Measurements from ENCODE around the gene RASAL1. TPM values are rescaled to one million over a fixed set of nuclear protein-coding genes. Genes with fewer than 3 reads are reported as not detected.

The RASAL1 gene
- total RNA-seq, 1 donor from 2014 or later, result 0.41 TPM

- ATAC-seq (no peak), DNase-seq (peak; percentile 20)
- Histone ChIP-seq H3K4me1 (peaks cover 7% of the 10 kb centered on the region), H3K36me3 (no peaks in the 10 kb centered on the region), H3K9me3 (no peaks in the 10 kb centered on the region), H3K27me3 (ENCODE audit: low read depth) (peaks cover 36% of the 10 kb centered on the region), H3K4me3 (no peak overlapping the region), H3K27ac (no peak overlapping the region)
- intact Hi-C loops (cut with DNase I), result no loop called here
- TF ChIP-seq, protein P1, sequence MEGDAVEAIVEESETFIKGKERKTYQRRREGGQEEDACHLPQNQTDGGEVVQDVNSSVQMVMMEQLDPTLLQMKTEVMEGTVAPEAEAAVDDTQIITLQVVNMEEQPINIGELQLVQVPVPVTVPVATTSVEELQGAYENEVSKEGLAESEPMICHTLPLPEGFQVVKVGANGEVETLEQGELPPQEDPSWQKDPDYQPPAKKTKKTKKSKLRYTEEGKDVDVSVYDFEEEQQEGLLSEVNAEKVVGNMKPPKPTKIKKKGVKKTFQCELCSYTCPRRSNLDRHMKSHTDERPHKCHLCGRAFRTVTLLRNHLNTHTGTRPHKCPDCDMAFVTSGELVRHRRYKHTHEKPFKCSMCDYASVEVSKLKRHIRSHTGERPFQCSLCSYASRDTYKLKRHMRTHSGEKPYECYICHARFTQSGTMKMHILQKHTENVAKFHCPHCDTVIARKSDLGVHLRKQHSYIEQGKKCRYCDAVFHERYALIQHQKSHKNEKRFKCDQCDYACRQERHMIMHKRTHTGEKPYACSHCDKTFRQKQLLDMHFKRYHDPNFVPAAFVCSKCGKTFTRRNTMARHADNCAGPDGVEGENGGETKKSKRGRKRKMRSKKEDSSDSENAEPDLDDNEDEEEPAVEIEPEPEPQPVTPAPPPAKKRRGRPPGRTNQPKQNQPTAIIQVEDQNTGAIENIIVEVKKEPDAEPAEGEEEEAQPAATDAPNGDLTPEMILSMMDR (IDR thresholded peaks at IDR 0.05), result no peak
Measured at GRCh38 chr12:113133036-113133435, 2.5 kb downstream of the RASAL1 start.

DNA sequence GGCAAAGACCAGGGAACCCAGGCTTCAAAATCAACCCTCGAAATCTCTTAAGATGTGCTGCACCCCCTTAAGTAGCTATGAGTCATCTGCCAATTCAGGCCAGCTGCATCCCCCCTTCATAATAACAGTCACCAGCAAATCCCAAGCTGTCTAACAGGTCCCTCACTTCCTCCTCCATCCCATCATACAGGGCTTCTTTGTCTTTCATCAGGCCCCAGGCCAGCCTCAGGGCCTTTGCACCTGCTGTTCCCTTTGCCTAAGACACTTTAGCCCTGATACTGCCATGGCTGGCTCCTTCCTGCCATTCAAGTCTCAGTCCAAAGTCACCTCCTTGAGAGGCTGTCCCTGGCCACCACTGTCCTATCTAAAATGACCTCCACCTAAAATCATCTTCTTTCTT, 4.0 kb downstream of the RASAL1 start:
- no peak overlapping the region for H3K27ac ChIP-seq
- H3K27me3 ChIP-seq (ENCODE audit: low read depth), result peaks cover 35% of the 10 kb centered on the region

DNA sequence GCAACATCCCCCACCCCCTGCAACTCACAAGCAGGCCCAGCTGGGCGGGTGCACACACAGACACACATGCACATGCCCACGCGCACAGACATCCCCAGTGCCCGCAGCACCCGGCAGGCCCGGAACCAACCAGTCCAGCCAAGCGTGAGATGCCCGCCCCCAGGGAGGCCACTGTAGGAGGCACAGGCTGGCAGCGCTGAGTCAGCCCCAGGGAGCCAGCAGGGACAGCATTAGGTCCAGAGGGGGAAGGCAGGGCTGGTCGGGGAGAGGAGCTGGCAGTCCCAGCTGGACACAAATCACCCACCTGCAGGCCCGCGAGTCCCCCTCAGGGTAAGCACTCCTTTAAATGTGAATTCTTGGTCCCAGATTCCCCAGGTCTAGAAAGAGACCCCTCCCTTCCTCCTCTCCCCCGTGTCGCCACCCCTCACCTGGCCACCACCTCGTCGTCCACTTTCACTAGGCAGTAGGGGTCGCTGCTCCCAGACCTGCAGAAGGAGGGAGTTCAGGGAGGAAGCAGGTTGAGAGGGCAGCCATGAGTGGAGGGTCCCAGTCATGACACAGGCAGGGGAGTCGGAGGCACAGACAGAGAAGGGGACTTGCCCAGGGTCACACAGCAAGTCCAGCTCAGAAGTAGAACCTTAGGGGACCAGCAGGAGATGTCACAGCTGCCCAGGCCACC, 5.0 kb downstream of the RASAL1 start:
- TF ChIP-seq, protein P1 (IDR thresholded peaks at IDR 0.05), result peak; percentile 8
- ATAC-seq, result peak in 1 of 2 donors; percentile 8

More for the DNA sequence above, 4.0 kb downstream of the RASAL1 start:
- Histone ChIP-seq H3K4me1 (peaks cover 3% of the 10 kb centered on the region), H3K4me3 (no peak overlapping the region), H3K36me3 (no peaks in the 10 kb centered on the region), H3K9me3 (no peaks in the 10 kb centered on the region)
- peak; percentile 8 for DNase-seq
- ATAC-seq, result no peak
- intact Hi-C loops (cut with DNase I), result no loop called here
- TF ChIP-seq, protein P1 (IDR thresholded peaks at IDR 0.05), result no peak

GRCh38 chr12:113129664-113130456, 5.7 kb downstream of the RASAL1 start:
- no peak overlapping the region for H3K4me3 ChIP-seq
- TF ChIP-seq, protein P1 (IDR thresholded peaks at IDR 0.05), result no peak
- peaks cover 19% of the 10 kb centered on the region for H3K27me3 ChIP-seq (ENCODE audit: low read depth)
- ATAC-seq (peak in 1 of 2 donors; percentile 16), DNase-seq (peak; percentile 17)
- H3K9me3 ChIP-seq, result no peaks in the 10 kb centered on the region
- H3K4me1 ChIP-seq, result no peaks in the 10 kb centered on the region
- no peaks in the 10 kb centered on the region for H3K36me3 ChIP-seq
- intact Hi-C loops (cut with DNase I), result no loop called here
- H3K27ac ChIP-seq, result no peak overlapping the region

More for the DNA sequence above, 5.0 kb downstream of the RASAL1 start:
- Histone ChIP-seq H3K4me3 (no peak overlapping the region), H3K27ac (no peak overlapping the region), H3K4me1 (no peaks in the 10 kb centered on the region), H3K27me3 (ENCODE audit: low read depth) (peaks cover 25% of the 10 kb centered on the region), H3K36me3 (no peaks in the 10 kb centered on the region), H3K9me3 (no peaks in the 10 kb centered on the region)
- intact Hi-C loops (cut with DNase I), result no loop called here
- peak; percentile 43 for DNase-seq

DNA sequence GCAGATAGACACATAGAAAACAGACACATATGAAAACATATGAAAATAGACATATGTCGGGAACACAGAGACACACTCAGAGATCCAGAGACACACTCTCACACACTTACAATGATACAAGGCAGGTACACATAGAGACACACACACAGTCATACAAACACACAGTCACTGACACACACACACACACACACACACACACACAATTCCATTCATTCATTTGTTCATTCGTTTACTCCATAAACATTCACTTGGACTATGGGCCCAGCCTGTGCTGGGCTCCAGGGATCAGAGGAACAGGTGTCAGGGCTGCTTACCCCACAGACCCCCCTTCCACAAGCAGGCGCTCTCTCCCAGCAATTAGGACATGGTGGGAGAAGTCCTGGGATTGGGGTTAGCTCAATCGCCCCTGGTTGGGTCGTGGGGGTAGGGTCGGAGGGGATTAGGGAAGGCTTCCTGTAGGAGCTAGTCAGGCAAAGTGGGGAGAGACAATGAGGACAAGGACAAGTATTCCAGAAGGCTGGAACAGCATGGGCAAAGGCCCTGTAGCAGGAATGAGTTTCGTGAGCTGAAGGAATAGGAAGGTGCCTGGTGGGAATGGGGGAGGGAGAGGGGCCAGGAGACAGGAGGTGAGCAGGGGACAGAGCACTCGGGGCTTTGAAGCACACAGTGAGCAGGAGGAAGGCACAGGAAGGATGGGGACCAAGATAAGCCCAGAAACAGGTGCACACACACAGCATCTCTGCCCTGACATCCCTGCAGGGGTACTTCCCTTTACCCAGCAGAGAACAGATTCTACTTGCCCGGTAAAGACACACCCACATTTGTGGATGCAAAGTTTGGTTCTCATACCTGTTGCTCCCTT, 6.5 kb downstream of the RASAL1 start:
- H3K4me3 ChIP-seq, result no peak overlapping the region
- no peaks in the 10 kb centered on the region for H3K36me3 ChIP-seq
- TF ChIP-seq, protein P1 (IDR thresholded peaks at IDR 0.05), result no peak
- DNase-seq (peak; percentile 15), ATAC-seq (no peak)
- H3K4me1 ChIP-seq, result no peaks in the 10 kb centered on the region
- no peak overlapping the region for H3K27ac ChIP-seq
- H3K27me3 ChIP-seq (ENCODE audit: low read depth), result peaks cover 14% of the 10 kb centered on the region
- intact Hi-C loops (cut with DNase I), result no loop called here
- H3K9me3 ChIP-seq, result no peaks in the 10 kb centered on the region
